Measurements from ENCODE around the gene PRKAG3.

GRCh38 chr2:218821605-218822211 lies 9.9 kb downstream of the PRKAG3 start:
- TF ChIP-seq CTCF (IDR thresholded peaks at IDR 0.05; ENCODE audit: borderline replicate concordance, extremely low read depth, low read length, poor library complexity, severe bottlenecking), result no peak
- no peak for TF ChIP-seq EZH2 (IDR thresholded peaks at IDR 0.05; ENCODE audit: borderline replicate concordance, low read depth, low read length, severe bottlenecking)
